Stimulated activated CD8-positive, alpha-beta memory T cell treated with anti-CD3 and anti-CD28 coated beads, Interleukin-15, amount 100 ng/mL, for 4 hours (primary cell): ENCODE results near the gene MYCN.
"Not testable (repeated sequence)": the region's sequence is repeated elsewhere in the genome, so short reads cannot be mapped to it uniquely, and the experiment has no call there.

Experiments
- DNase-seq, 2 donors: peaks; one replicate each; pipeline ENCODE4 v3.0.0-alpha.2; 2020; ENCODE audit warnings: low read depth in 2 of 2

Gene MYCN

DNA sequence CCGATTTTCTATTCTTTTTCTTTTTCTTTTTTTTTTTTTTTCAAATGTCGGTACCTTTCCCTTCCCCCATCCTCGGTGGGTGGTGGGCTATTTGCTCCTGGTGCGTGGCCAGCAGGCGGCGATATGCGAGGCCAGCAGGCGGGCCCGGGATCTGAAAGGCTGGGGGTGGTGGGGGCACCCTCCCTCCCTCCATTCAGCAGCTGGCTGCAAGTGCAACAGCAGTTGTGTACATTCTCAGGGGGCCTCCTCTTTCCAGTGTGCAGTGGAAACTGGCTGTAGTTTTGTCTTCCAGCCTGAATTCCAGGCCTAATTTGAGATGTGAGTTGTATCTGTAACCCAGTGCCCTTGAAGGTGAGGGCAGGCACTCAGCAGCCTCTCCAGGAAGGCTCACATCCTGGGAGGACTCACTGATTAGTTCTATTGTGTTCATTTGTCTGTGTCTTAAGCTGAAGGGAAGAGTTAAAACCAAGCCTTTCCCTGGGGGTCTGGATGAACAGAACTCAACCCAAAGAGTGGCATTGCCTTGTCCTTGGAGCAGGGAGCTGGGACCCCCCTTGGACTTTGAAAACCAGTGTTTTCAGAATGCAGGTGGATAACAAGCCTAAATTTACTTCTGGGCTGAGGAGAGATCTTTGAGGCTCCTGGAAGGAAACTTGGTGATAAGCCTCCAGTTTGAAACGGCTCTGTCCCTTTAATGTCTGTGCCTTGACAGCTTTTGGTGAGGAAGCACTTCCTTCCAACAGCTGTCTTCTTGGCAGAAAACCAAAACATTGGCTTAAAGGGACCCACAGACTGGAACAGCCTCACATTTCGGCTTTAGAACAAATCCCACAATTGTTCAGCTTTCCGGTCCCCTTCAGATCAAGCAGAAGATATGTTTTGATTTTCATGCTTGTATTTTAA, 3.3 kb downstream of the MYCN start:
- DNase-seq: no peak

DNA sequence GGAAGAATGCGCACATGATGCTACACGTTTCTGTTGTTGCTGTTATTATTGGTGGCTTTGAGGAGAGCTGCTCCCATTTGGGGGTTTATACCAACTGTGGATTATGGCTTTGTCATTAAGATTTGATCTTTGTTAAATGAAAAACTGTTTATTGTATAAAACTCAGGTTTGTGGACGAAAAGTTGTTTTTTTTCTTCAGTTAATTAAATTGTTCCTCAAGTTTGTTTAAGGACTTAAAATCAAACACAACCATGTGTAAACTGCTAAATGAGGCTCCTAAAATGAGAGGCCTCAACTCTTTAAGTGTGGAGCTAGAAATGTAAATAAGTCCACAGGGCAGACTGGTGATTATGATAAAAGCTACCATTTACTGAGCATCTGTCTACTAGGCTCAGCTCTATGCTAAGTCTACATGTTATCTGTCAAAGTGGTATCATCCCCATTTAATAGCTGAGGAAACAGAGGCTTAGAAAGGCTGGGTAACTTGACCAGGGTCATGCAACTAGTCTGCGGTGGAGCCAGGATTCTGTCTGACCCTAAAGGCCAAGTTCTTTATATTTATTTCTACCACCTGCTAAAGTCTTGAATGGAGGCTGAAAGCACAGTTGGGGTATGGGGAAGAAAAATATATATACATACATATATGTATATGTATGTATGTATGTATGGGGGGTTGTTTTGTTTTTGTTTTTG, 4.1 kb downstream of the MYCN start:
- DNase-seq: no peak

DNA sequence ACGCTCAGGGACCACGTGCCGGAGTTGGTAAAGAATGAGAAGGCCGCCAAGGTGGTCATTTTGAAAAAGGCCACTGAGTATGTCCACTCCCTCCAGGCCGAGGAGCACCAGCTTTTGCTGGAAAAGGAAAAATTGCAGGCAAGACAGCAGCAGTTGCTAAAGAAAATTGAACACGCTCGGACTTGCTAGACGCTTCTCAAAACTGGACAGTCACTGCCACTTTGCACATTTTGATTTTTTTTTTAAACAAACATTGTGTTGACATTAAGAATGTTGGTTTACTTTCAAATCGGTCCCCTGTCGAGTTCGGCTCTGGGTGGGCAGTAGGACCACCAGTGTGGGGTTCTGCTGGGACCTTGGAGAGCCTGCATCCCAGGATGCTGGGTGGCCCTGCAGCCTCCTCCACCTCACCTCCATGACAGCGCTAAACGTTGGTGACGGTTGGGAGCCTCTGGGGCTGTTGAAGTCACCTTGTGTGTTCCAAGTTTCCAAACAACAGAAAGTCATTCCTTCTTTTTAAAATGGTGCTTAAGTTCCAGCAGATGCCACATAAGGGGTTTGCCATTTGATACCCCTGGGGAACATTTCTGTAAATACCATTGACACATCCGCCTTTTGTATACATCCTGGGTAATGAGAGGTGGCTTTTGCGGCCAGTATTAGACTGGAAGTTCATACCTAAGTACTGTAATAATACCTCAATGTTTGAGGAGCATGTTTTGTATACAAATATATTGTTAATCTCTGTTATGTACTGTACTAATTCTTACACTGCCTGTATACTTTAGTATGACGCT, 5.8 kb downstream of the MYCN start:
- DNase-seq: no peak

DNA sequence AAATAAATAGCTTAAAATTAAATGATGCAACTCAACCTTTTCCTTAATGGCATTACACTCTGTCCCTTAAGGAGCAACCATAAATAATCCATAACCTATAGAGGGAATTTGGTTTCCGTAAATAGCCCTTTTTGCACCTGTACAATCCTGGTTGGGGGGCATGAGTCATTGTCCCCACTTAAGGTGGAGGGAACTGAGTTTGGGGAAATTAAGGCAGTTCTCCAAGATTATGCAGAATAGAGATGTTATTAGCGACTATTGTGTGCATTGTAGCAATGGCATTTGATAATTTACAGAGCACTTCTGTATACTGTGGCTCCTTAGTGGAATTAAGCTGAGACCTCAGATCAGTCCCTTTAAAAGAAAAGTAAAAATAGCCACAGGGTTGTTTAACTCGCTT, 6.6 kb downstream of the MYCN start:
- DNase-seq: no peak

DNA sequence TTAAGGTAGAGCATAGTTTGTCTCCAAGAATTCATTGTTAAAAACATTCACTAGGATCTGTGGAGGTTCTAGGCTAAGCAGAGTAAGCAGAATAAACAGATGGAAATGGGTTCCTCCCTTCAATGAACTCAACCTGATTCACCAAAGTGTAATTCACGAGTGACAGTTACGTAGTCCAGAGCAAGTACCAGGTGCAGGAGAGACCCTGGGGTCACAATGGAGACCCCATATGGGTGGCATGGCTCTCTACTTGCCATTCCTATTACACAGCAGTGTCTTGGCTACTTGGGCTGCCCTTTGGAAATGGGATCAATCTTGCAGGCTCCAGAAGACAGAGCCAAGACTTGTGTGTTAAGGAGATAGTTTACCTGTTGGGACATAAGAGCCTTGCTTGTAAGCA, 7.1 kb downstream of the MYCN start:
- no peak for DNase-seq

DNA sequence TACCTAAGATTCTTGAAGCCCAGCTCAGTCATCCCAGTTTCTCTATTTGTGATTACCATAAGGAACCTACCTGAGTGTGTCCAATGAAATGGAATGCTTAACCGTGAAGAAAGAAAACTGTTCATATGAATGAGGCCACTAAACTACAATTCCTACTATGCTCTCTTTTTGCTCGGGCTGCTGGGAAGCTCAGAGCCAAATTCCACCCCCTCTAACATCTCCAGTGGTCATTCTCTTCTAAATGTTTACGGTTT, 8.3 kb downstream of the MYCN start:
- no peak for DNase-seq

DNA sequence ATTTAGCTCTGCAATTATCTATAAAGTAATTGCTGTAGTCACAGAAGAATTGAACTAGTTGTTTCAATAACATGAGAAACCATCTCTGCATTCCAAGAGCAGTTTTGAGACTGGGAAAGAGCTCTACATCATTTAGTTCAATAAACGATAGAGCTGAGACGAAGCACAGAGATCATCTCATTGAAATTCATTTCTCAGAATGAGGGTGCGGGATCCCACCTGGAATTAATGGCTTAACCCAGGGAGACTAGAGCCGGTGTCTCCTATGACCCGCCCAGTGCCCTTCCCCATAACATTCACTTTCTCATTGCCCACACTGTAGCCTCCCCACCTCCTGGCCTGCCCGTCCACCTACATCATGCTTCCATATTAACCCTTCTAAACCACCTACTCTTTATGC, 8.8 kb downstream of the MYCN start:
- DNase-seq: no peak

DNA sequence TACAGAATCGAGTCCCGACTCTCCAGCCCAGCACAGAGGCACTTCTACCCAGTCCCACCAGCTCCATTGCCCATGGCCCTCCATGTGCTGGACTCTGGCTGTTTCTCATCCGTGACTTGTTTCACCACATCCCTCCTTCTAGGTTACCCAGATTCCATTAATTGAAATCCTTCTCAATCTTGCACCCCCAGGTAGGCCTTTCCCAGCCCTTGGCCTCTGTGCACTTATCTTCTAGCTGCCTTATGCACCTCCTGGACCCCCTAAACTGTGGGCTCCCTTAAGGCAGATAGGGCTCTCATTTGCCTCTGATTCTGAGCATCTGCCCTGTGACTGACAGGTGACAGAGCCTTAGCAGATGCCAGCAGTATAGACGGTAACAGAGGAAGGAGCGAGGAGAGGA, 9.2 kb downstream of the MYCN start:
- DNase-seq: no peak

DNA sequence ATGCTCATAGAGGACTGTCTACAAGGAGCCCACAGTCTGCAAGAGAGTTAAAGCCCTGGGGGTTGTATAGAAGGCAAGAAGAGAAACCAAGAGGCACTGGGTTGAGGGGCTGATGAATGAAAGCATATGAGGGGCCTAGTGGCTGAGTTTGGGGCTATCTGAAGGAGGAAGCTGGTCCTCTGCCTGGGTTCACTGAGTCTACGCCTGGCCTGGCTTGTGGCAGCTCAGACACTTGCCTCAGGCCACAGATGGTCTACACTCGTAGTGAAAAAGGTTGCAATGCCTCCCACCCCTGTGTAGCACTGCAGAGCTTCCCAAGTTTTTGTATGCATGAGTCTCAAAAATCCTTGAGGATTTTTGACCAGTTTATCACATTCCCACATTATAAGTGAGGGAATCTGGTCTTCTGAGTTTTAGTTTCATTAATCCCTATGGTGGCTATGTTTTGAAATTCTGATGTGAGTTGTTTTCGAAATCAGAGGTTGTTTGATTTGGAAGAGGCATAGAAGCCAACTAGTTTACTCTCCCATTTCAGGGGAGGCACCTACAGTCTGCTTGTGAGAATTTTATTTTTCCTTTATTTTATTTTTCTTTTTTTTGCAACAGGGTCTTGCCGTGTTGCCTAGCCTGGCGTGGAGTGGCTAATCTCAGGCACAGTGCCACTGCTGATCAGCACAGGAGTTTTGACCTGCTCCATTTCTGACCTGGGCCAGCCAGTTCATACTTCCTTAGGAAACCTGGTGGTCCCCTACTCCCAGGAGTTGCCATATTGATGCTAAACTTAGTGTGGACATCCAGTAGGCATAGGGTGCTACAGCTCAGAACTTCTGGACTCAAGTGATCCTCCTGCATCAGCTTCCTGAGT, 10.0 kb downstream of the MYCN start:
- DNase-seq: no peak

DNA sequence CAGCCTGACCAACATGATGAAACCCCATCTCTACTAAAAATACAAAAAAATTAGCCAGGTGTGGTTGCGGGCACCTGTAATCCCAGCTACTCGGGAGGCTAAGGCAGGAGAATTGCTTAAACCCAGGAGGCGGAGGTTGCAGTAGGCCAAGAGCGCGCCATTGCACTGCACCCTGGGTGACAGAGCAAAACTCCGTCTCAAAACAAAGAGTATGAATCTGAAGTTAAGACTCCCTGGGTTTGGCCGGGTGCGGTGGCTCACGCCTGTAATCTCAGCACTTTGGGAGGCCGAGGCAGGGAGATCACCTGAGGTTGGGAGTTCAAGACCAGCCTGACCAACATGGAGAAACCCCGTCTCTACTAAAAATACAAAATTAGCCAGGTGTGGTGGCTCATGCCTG, 11.6 kb downstream of the MYCN start:
- DNase-seq: not testable (repeated sequence)

DNA sequence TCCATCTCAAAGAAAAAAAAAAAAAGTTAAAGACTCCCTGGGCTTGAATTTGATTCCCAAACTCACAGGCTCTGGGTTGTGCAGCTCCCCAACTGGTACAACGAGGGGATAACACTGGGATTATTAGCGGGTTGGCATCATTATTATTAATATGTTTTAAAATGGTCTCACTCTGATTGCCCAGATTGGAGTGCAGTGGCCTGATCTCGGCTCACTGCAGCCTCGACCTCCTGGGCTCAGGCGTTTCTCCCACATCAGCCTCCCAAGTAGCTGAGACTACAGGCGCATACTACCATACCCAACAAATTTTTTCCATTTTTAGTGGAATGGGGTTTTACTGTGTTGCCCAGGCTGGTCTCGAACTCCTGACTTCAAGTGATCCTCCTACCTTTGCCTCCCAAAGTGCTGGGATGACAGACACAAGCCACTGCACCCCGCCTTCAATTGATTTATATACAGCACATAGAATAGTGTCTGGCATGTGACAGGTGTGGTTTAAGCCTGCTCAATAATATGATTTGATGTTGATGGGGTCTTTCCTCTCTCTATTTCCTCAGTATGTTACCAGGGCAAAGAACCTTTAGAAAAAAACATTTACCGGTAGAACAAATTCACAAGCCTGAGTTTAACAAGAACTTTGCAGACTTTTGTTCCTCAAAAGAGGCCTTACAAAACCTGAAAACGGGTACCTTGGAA, 12.2 kb downstream of the MYCN start:
- no peak for DNase-seq

DNA sequence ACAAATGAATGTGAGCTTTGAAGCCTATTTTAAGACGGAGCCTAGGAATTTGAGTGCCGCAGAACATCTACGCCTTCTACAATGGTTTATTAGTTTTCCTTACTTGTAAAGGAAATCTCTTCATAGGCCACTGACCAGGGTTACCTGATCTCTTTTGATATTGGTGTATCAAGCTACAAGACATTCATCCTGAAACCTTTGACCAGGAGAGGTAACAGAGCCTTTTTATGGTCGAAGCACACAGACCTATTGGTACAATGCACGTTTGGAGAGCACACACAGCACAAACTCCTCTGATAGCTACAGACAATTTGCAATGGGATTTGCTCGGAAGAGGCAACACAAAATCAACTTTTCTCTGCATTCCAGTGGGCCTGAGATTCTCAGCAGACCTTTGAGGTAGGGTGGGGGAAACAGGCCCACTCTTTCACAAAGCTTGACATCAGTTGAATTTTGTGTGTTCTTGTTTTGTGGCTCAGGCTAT, 12.8 kb downstream of the MYCN start:
- DNase-seq: no peak

DNA sequence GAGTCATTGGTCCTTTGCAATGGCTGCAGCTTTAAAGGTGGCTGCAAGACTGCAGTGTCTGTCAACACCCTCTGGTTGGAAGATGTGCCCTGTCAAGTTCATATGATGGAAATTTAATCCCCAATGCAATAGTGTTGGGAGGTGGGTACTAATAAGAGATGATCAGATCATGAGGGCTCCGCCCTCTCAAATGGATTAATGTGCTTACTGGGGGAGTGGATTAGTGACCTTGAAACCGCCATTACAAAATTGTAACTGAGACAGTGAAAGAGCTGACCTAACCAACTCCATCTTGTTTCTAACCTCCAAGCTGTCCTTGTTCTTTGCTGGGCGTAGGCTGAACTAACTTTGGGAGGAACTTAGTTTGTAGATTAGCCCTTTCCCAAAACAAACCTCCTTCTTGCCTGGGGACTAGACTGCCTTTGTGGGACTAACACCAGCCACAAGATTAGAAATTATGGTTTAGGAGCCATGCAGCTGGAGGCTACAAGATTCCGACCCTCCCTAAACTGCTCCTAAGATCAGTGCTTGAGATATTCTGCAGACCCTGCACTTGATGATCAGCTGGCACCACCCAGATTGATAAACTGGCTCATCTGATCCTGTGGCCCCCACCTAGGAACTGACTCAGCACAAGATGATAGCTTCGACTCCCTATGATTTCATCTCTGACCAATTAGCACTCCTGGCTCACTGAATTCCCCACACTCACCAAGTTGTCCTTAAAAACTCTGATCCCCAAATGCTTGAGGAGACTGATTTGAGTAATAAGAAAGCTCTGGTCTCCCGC, 13.7 kb downstream of the MYCN start:
- DNase-seq: no peak

DNA sequence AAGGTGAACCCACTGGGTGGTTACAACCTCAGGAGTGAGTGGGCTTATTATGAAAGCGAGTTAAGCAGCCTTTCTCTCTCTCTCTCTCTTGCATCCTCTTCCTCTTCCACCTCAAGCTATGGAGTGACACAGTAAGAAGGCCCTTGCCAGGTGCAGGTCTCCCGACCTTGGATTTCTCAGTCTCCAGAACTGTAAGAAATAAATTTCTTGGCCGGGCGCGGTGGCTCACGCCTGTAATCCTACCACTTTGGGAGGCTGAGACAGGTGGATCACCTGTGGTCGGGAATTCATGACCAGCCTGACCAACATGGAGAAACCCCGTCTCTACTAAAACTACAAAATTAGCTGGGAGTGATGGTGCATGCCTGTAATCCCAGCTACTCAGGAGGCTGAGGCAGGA, 14.4 kb downstream of the MYCN start:
- DNase-seq: no peak

DNA sequence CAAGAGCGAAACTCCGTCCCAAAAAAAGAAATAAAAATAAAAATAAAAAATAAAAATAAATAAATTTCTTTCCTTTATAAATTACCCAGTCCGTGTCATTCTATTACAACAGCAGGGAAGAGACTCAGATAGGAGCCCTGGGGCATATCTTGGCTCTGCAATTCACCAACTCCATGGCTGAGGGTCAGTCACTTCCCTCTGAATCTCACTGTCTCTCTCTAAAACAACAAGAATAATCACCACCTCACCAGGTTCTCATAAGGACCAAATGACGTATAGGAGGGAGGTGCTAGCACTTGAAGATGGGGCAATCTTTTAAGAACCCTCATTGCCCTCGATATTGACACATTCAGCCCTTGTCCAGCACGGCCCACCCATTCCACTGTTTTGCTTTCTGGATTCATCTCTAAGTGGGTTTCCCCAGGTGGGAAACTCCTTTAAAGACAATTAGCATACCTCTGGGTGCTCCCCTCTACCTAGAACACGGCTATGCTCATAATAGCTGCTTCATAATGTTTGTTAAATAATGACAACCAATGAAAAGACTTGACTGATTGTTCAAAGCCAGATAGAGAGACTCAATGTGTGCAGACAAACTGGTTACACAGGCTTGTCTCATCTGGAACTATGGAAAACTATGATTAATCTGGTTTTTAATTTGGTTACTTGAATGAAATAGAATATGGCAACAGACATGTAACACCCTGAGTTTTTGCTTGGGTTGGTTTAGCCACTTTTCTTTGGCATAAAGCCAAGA, 15.1 kb downstream of the MYCN start:
- no peak for DNase-seq

DNA sequence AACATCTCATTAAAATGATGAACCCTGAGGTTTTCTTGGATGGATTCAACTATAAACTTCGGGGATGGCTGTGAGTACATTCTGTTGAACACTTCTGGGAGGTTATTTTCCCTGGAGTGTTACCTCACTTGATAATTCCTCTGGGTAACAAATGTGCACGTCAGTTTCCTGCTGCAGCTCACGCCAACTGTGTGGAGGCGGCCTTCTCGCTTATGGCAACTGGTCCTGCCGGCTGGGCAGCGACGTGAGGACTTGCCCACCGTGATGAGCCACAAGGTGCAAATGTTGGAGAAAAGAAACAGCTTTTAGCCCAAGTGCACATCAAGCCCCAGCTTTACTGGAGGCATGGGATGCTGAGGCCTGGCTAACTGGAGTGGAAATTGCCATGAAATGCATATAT, 15.9 kb downstream of the MYCN start:
- no peak for DNase-seq

DNA sequence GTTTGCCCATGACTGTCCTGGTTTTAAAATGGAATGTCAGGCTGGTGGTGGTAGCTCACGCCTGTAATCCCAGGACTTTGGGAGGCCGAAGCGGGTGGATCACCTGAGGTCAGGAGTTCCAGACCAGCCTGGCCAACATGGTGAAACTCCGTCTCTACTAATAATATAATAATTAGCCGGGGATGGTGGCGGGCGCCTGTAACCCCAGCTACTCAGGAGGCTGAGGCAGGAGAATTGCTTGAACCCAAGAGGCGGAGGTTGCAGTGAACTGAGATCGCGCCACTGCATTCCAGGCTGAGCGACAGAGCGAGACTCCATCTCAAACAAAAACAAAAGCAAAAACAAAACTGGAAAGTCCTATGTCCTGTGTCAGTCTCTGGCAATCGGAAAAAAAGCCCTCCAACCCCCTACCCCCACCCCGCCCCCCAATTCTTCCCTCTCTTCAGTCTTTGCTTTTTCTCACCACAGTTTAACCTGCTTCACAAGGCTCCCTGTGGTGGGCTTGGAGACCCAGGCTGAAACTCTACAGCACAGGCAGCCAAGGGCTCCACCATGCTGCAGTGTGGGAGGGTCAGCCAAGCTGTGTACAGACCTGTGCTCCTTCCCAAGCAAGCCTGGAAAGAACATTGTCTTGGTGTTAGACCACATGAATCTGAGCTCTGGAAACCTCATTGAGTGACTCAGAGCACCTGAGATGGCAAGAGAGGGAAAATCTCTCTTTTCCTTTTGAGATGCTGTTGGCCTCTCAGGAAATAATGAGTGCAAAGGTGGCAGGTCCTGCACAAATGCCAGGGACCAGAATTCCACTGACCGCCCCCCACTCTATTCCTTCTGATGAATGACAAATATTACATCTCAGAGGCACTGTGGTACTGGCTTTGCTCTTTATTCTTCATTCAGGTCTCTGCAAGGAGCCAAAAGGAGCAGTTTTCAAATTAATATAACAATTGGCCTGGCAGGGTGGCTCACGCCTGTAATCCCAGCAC, 16.7 kb downstream of the MYCN start:
- no peak for DNase-seq
